ENCODE measurements around the gene KDM4C. TPM values are rescaled to one million over a fixed set of nuclear protein-coding genes. Genes with fewer than 3 reads are reported as not detected.

Gene KDM4C
- total RNA-seq, 1 experiment from 2014 or later, result 4.8 TPM

DNA sequence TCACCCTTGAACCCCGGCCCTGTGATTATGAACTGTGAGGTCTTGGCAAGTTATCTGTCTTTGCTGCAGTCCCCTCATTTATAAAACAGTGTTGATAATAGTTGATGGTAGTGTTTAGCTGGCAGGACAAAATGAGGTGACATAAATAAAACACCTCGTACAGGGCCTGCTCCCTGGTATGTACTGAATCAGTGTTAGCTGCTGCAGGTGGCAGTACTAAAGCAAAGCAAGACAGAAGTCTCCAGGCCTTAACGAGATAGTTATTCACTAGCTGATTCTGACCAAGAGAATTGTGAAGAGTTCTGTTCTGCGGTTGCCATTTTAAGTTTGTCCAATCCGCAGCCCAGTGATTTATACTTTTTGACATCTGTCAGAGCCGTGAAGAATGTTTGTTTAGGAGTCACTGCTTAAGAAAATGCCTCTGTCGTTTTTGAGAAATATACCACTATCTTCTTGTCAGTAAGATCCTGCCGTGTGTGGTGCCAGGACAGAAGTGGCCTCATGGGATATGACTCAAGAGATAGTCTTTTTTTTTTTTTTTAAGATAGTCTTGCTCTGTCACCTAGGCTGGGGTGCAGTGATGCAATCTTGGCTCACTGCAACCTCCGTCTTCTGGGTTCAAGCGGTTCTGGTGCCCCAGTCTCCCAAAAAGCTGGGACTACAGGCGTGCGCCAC, 75.9 kb downstream of the KDM4C start:
- H3K4me1 ChIP-seq (ENCODE audit: insufficient read depth, low read length, poor library complexity, severe bottlenecking), result no peaks in the 10 kb centered on the region

GRCh38 chr9:6834306-6834705, 76.5 kb downstream of the KDM4C start:
- H3K27ac ChIP-seq (ENCODE audit: low read depth, low read length, poor library complexity, severe bottlenecking), result no peak overlapping the region
- intact Hi-C loops (cut with micrococcal nuclease; ENCODE audit: unreplicated experiment), result no loop called here
- BruUV-seq (replicated peaks), result no TSS peak
- no peak overlapping the region for H3K4me3 ChIP-seq (ENCODE audit: low read depth, low read length, poor library complexity, severe bottlenecking)
- DNase-seq (ENCODE audit: low spot score), result no peak
- no peaks in the 10 kb centered on the region for H3K9me3 ChIP-seq (ENCODE audit: low read depth, low read length, poor library complexity, severe bottlenecking)
- POLR2A ChIA-PET (ENCODE audit: low non-redundant PET), result interaction anchor here (0.6 kb wide), 1 partner anchor 114 kb away, joined by 5 read pairs; no protein-coding TSS in a partner anchor
- H3K36me3 ChIP-seq (ENCODE audit: insufficient read depth, low read length, poor library complexity, severe bottlenecking), result no peaks in the 10 kb centered on the region
- CTCF ChIA-PET, result no interaction called here
- H3K27me3 ChIP-seq (replicated peaks; ENCODE audit: insufficient read depth, low read depth, low read length, poor library complexity), result no peaks in the 10 kb centered on the region
- no peak for TF ChIP-seq EZH2 (IDR thresholded peaks at IDR 0.05; ENCODE audit: borderline replicate concordance, low read depth, low read length, poor library complexity, severe bottlenecking)
- TF ChIP-seq, protein P1, sequence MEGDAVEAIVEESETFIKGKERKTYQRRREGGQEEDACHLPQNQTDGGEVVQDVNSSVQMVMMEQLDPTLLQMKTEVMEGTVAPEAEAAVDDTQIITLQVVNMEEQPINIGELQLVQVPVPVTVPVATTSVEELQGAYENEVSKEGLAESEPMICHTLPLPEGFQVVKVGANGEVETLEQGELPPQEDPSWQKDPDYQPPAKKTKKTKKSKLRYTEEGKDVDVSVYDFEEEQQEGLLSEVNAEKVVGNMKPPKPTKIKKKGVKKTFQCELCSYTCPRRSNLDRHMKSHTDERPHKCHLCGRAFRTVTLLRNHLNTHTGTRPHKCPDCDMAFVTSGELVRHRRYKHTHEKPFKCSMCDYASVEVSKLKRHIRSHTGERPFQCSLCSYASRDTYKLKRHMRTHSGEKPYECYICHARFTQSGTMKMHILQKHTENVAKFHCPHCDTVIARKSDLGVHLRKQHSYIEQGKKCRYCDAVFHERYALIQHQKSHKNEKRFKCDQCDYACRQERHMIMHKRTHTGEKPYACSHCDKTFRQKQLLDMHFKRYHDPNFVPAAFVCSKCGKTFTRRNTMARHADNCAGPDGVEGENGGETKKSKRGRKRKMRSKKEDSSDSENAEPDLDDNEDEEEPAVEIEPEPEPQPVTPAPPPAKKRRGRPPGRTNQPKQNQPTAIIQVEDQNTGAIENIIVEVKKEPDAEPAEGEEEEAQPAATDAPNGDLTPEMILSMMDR (conservative IDR thresholded peaks at IDR 0.05; ENCODE audit: low read depth, low read length), result no peak
- H3K4me1 ChIP-seq (ENCODE audit: insufficient read depth, low read length, poor library complexity, severe bottlenecking), result no peaks in the 10 kb centered on the region

More for the DNA sequence above, 75.9 kb downstream of the KDM4C start:
- ChIA-PET POLR2A (ENCODE audit: low non-redundant PET) (interaction anchor here (0.6 kb wide), 1 partner anchor 114 kb away, joined by 5 read pairs; no protein-coding TSS in a partner anchor), CTCF (interaction anchor here (0.5 kb wide), 1 partner anchor 400 kb away, joined by 5 read pairs; no protein-coding TSS in a partner anchor)
- TF ChIP-seq, protein P1 (conservative IDR thresholded peaks at IDR 0.05; ENCODE audit: low read depth, low read length), result no peak
- no peak for TF ChIP-seq EZH2 (IDR thresholded peaks at IDR 0.05; ENCODE audit: borderline replicate concordance, low read depth, low read length, poor library complexity, severe bottlenecking)
- no peak overlapping the region for H3K27ac ChIP-seq (ENCODE audit: low read depth, low read length, poor library complexity, severe bottlenecking)
- H3K9me3 ChIP-seq (ENCODE audit: low read depth, low read length, poor library complexity, severe bottlenecking), result no peaks in the 10 kb centered on the region
- no peaks in the 10 kb centered on the region for H3K36me3 ChIP-seq (ENCODE audit: insufficient read depth, low read length, poor library complexity, severe bottlenecking)
- no peak for DNase-seq (ENCODE audit: low spot score)
- intact Hi-C loops (cut with micrococcal nuclease; ENCODE audit: unreplicated experiment), result no loop called here
- no TSS peak for BruUV-seq (replicated peaks)
- no peak overlapping the region for H3K4me3 ChIP-seq (ENCODE audit: low read depth, low read length, poor library complexity, severe bottlenecking)
- H3K27me3 ChIP-seq (replicated peaks; ENCODE audit: insufficient read depth, low read depth, low read length, poor library complexity), result no peaks in the 10 kb centered on the region

DNA sequence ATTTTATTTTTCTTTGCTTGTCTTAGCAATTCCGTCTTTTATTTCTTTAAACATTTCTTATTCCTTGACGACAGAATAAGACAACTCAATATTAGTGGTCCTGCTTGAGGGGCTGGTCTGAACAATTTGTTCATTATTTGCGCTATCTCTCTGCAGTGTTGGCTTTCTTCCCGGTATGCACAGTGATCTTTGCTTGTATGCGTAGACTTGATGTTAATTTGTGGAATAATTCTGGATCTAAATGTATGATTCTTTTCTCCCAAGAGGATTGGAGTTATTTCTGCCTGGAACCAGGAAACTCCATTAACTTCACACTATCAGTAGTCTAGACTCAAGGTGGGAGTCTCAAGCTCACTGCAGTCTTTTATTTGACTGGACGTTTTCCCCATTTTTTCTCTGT, 80.4 kb downstream of the KDM4C start:
- POLR2A ChIA-PET (ENCODE audit: low non-redundant PET), result no interaction called here
- H3K4me3 ChIP-seq (ENCODE audit: low read depth, low read length, poor library complexity, severe bottlenecking), result no peak overlapping the region
- no peak for DNase-seq (ENCODE audit: low spot score)
- H3K27ac ChIP-seq (ENCODE audit: low read depth, low read length, poor library complexity, severe bottlenecking), result no peak overlapping the region
- no peak for TF ChIP-seq EZH2 (IDR thresholded peaks at IDR 0.05; ENCODE audit: borderline replicate concordance, low read depth, low read length, poor library complexity, severe bottlenecking)
- TF ChIP-seq, protein P1 (conservative IDR thresholded peaks at IDR 0.05; ENCODE audit: low read depth, low read length), result no peak
- intact Hi-C loops (cut with micrococcal nuclease; ENCODE audit: unreplicated experiment), result no loop called here
- H3K36me3 ChIP-seq (ENCODE audit: insufficient read depth, low read length, poor library complexity, severe bottlenecking), result no peaks in the 10 kb centered on the region
- no peaks in the 10 kb centered on the region for H3K9me3 ChIP-seq (ENCODE audit: low read depth, low read length, poor library complexity, severe bottlenecking)
- BruUV-seq (replicated peaks), result no TSS peak
- CTCF ChIA-PET, result no interaction called here
- H3K4me1 ChIP-seq (ENCODE audit: insufficient read depth, low read length, poor library complexity, severe bottlenecking), result no peaks in the 10 kb centered on the region
- H3K27me3 ChIP-seq (replicated peaks; ENCODE audit: insufficient read depth, low read depth, low read length, poor library complexity), result no peaks in the 10 kb centered on the region
